Left cardiac atrium (tissue), 4 donors: ENCODE measurements around the gene BCL11B. TPM values are rescaled to one million over a fixed set of nuclear protein-coding genes. Genes with fewer than 3 reads are reported as not detected.
"Not testable (repeated sequence)": the region's sequence is repeated elsewhere in the genome, so short reads cannot be mapped to it uniquely, and the experiment has no call there.

ENCODE experiments used
- ATAC-seq, 2 donors: fragments of 200-7000 bp; cut with Tn5 transposase; one replicate each; pipeline ENCODE4 v1.9.1; 2020; ENCODE audit warnings: mild to moderate bottlenecking in 2 of 2, moderate library complexity in 2 of 2
- DNase-seq: peaks from one replicate; pipeline ENCODE4 v3.0.0-alpha.2; 2020
- intact Hi-C, 2 donors: fragments of 100-400 bp; cut with DNase I; formaldehyde crosslinking; loops; one replicate each; pipeline versions ENCODE4 v1.14.1 to v1.15.1; 2022 to 2023
- total RNA-seq, 2 donors: library from RNA; stranded (reverse); fragmentation: NEBNext Ultra II Directional; extraction: Animal tissue kit (Norgen Biotek cat#: 25700); gene quantifications; one replicate each; pipeline ENCODE4 v1.2.1, GENCODE V29; 2021
- donor health status: DM: no; HTN: yes; CAD: no.
- donor health status: DM: no; HTN: yes; CAD: no; lungs with severe emphysema.
- donor health status: DM: yes; HTN: yes; CAD: no.
- donor health status: Dilated cardiomyopathy.

The BCL11B gene
- total RNA-seq, 2 donors from 2014 or later = 0.29 to 0.59 TPM

DNA sequence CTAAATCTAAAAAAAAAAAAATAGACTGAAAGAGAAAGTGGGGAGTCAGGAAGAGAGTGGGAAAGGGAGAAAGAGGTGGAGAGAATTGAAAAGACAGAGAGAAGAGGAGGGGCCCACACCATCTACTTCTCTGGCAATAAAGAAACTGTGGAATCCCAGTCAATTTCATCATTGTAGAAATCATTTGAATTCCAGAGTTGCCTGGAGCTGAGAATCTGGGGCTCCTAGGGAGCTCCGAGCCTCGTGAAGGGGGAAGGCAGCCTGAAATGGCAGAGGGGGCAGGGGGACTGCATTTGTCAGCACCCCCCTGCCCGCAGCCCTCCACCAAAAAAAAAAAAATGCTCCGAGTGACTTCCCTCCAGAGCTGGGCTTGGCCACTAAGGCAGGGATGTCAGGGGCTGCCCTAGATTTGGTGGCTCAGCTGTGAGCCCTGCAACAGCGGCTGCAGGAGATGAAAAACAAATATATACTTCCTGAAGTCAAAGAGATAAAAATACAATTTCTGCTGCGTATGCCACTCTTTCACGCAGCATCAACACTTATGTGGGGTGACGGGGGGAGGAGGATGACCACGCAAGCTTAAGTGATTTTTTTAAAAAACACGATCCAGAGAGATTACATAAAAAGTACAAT lies 80.5 kb downstream of the BCL11B start:
- ATAC-seq (peak; percentile 13 to 32), DNase-seq (no peak)
- intact Hi-C loops = no loop called here

DNA sequence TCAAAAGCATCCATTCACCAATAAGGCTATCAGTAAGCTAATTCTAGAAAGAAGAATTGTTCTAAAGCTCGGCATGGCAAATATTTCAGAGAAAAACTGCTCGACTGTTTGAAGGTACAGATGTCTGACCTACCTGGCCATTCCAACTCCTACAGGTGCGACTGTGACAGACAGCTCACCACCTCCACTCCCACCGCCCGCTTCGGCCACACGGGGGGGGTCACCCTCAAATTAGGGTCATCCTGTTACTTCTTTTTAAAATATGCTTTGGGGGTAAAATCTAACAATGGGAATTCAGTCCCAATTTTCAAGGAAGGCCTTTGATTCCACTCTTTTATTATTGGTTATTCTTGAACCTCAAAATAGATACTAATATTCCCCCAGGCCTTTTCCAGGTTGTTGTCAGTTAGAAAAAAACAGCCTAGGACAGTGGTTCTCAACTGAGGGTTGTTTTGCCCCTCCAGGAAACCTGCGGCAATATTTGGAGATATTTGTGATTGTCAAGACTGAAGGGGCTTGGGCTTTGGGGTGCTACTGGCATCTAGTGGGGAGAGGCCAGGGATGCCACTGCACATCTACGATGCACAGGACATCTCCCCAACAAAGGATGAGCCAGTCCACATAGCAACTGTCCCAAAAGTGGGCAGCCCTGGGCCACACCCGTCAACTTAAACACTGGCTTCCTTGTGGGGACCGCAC lies 81.2 kb downstream of the BCL11B start:
- no peak for ATAC-seq
- no peak for DNase-seq
- intact Hi-C loops = no loop called here

DNA sequence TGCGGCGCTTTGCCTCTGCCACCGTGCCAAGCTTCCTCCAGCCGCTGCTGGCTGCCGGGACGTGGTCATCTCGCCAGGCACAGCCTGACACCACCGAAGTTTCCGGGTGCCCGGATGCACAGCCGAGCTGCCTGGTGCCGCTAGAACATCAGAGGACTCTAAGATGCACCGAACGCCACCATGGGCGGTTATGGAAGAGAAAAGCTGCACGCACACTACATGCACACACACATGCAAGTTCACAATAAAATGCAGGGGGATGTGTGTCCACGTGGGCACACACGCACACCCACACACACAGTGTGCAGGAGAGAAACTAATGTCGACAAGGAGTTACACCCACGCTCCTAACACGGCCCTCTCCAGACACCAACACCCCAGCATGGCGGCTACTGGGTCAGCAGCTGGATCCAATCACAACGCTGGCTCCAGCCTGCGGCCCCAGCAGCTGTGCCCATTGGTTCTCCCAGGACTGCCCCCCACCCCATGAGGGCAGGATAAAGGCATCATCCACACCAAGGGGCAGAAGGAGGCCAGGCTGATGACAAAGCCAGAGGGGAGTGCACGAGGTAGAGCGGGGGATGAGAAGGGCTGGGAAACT lies 82.7 kb downstream of the BCL11B start:
- intact Hi-C loops = no loop called here
- DNase-seq (no peak), ATAC-seq (no peak)

DNA sequence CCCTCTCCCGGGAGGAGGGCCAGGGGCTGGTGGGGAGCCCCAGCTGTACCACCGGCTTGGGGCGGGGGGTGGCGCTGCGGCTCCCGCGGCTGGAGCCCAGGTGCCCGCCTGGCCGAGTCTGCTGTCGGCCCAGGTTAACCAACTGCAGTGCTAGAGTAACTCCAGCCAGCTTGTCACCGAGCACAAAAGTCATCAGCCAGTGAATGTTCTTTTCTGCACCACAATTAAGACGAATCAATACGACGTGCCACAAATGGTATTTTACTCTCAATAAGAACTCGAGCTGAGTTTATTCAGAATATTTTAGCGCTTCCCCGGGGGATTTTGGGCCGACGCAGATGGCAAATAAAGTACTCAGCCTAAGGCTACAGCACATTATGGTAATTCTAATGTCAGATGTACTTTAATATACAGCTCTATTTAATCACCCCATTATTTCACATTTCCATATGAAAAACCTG lies 83.2 kb downstream of the BCL11B start:
- DNase-seq = no peak
- no peak for ATAC-seq
- intact Hi-C loops = no loop called here

DNA sequence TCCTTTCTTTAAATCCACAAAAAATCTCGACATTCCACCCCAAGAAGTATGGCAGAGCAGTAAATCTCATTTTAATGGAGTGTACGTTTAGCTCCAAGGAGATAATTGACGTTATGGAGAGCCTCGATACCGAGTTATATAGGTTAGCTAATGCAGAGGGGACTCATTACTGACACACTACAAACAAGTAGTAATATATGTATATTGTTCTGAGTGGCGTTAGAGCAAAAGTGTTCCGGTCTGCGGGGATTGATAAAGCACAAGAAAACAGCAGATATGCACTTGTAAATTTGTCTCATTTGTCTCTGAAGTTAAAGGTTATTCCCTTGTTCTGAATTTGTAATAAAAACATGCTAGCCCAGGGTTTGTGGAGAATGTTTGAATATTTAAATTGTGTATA lies 84.1 kb downstream of the BCL11B start:
- no peak for DNase-seq
- ATAC-seq = no peak
- intact Hi-C loops = no loop called here

DNA sequence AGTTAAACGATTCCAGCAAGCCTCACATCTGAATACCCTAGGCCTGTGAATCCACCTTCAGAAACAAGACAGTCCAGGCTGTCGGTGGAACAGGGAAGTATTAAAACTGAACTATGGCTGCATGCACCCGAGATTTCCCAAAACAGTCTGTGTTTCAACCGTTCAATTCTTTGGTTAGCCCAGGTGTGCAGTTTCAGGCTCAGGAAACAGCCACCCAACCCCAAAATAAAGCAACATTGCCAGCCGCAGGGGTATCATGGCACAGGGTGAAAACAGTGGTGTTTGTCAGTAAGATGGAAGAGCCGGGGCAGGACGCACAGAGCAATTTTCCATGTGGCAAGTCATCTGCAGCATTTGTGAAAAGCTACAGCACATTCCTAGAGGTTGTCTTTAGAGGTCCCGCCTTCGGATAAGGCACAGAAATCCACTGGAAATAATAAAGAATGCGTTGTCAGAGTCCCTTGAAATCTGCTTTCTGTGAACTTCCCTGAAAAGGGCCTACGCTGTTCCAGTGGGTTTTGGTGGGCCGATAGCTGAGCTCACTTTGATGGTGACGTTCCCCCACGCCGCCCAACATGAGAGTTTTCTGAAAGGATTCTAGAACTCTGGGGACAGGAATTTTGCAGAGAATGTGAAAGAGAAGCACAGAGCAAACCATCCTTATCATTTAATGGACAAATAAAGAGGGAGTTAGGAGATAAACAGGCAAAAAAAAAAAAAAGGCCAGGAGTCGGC lies 84.9 kb downstream of the BCL11B start:
- DNase-seq (no peak), ATAC-seq (no peak)
- intact Hi-C loops = no loop called here

DNA sequence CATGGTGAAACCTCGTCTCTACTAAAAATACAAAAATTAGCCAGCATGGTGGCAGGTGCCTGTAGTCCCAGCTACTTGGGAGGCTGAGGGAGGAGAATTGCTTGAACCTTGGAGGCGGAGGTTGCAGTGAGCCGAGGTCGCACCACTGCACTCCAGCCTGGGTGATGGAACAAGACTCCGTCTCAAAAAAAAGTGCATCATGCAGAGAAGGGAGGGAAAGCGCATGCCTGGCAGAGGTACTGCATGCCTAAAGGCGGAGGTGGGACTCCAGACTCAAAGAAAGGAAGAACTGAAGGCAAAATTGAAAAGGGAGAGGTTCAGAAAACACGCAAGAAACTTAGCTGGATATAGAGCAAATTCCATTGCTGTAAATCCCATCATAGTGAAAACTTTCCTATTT lies 85.7 kb downstream of the BCL11B start:
- ATAC-seq, intact Hi-C loops, DNase-seq: not testable (repeated sequence)

DNA sequence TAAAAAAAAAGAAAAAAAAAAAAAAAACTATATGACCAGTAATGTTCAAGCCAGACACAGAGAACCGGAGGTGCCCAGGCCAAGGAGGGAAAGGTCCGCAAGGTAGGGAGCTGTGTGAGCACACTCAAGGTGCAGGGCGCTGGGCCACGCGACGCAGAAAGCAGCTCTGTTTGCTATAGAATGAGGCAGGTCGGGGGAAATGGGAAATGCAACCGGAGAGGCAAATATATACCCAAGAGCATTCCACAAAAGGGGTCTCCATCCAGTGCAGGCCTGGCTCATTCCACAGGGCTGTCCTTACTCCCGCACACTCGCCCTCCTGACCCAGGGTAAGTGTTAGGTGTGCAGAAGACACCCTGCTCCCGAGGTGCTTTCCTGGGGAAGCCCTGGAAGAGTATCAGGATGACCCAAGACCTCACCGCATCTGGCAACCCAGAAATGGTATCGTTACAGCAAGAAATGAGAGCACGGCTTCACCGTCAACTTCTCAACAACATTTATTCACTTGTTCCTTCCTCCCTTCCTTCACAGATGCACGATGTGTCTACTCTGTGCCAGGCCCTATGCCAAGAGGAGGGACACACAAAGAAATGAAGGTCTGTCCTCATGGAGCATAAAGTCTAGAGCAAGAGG lies 86.4 kb downstream of the BCL11B start:
- intact Hi-C loops = no loop called here
- DNase-seq (no peak), ATAC-seq (no peak)

DNA sequence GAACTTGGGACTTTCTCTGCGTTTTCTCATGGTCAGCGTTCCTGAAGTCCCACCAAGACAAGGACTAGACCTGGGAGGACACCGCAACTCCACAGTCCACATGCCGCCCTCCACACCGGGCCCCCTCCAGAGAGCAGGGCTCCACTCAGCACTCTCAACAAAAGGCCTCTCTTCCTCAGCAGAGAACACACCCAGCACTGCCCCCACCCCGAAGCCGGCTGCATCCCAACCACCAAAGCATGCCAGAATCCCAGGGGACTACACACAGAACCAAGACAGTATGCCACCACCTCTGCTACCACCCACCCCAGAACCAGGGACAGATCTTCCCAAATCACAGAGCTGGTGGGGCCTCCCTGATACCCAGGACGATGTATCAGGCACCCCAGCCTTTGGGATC lies 88.3 kb downstream of the BCL11B start:
- DNase-seq = no peak
- intact Hi-C loops = no loop called here
- ATAC-seq = no peak

DNA sequence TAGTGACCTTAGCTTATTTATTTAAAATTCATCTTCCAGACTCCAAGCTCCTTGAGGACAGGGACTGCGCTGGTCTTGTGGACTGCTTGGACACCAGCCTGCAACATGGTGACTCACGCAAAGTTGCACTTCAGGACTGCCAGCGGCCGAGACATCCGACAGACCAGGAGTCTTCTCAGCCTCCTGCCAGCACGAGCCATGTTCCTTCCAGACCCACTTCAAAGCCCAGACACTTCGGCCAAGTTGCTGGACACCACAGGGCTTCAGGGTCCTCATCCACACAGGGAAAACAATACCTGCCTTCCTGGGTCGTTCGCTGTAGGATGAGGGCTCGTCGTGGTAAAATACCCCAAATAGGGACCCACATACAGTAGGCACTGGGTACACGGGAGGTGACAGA lies 88.7 kb downstream of the BCL11B start:
- ATAC-seq = no peak
- intact Hi-C loops = no loop called here
- DNase-seq = no peak

DNA sequence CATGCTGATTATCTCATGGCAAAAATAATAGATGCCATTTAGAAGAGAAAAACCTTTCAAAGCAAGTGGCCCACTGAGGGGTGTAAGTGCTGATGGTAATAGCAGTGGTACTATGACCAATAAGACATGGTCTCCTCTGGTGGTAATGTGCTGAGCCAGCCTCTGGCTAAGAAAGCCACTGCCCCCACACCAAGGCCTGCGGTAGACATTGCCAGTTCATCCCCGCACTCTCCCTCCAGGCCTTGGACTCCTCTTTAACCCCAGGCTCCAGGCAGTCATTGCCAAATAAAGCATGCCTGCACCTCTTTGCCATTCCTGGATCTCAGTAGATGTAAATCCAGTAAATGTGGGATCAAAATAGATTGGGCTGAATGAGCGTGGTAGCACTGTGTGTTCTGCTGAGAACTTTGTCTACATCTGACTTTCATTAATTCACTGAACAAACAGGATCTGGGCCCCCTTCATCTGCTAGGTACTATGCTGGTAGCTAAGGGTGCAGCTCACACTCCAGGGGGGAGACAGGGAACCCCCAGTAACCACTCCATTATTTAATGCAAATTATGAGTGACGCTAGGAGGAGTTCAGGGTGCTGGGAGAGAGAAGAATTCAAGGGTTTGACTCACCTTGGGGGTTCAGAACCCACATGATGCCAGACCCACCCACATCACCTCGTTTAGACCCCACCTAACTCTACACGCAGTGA lies 89.3 kb downstream of the BCL11B start:
- no peak for ATAC-seq
- intact Hi-C loops = no loop called here
- DNase-seq = no peak

DNA sequence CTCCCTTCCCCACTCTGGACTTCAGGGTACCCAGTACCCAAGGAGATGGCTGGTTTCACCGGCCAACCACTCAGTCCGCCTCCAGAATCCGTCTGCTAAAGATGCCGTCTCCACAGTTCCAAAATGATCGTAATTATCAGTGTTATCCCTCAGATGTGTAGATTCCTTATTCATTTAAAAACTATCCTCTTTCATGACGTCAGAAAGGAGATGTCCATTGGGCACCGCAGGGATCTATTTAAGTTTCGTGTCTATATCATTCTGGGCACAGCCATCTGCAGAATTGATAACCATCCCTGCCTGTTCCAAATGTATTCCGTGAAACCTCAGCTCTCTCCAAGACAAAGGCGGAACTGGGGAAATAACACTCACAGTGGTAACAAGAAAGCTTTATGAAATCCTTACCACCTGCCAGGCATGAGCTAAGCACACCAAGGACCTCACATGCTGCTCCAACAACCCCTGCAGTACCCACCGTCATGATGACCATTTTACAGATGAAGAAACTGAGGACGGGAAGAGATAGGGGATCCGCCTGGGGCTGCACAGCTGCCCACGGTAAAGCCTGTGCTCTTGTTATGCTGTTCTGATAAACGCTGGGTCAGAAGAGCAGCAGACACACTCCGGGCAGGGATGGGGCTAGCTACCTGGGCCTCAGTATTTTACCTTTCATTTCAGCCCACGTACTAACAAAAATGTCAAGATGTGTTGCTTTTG lies 90.0 kb downstream of the BCL11B start:
- intact Hi-C loops = no loop called here
- DNase-seq = no peak
- no peak for ATAC-seq

DNA sequence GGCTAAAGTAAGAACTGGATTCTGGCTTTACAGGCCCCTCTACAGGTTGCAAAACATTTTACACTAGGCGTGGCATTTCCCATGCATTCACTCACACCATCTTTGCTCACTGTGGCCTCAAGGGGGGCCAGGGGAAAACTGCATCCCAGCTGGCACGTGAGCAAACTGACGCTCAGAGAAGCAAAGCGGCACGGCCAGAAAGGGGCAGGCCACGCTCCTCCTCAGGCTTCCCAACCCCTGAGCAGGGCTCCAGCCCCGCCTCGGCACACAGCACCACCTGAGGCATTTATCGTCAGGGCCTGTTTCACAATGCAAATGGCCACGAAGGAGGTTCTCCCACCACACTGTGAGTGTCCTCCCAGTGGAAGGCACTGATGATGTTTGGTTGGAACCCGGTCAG lies 90.8 kb downstream of the BCL11B start:
- DNase-seq (no peak), ATAC-seq (no peak)
- intact Hi-C loops = no loop called here

DNA sequence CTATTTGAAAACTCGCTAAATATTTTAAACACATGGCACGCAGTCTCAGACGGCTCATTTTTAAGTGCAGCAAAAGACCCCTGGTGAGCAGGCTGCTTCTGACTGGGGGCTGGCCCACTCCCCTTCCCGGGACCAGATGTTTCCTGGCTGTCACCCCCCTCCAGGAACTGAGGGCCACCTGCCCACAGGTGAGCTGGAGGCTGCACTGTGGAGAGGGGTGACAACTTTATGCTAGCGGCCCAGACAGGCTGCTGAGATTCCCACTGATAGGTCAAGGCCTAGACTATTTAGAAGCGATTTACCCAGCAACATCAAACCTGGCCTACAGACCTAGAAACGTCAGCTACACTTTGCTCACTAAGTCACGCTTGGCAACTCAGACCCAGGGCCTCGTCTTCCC lies 92.1 kb downstream of the BCL11B start:
- DNase-seq = no peak
- intact Hi-C loops = no loop called here
- no peak for ATAC-seq

DNA sequence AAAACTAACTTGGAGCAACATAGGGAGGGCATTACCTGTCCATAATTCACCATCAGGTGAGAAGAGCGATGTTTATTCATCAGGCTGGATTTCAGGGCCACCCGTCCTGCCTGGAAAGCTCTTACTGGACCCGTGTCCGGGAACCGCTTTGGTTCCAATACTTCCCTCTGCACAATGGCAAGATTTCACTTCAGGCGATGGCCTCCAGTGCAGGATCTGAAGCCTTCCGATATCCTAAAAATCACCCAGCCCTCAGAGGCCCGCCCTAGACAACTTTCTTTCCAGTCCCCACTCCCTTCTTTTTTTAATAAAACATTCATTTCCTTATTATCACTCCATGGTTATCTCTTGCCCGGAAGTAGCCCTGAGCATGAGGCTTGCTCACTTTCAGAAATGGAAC lies 92.5 kb downstream of the BCL11B start:
- intact Hi-C loops = no loop called here
- no peak for DNase-seq
- no peak for ATAC-seq

DNA sequence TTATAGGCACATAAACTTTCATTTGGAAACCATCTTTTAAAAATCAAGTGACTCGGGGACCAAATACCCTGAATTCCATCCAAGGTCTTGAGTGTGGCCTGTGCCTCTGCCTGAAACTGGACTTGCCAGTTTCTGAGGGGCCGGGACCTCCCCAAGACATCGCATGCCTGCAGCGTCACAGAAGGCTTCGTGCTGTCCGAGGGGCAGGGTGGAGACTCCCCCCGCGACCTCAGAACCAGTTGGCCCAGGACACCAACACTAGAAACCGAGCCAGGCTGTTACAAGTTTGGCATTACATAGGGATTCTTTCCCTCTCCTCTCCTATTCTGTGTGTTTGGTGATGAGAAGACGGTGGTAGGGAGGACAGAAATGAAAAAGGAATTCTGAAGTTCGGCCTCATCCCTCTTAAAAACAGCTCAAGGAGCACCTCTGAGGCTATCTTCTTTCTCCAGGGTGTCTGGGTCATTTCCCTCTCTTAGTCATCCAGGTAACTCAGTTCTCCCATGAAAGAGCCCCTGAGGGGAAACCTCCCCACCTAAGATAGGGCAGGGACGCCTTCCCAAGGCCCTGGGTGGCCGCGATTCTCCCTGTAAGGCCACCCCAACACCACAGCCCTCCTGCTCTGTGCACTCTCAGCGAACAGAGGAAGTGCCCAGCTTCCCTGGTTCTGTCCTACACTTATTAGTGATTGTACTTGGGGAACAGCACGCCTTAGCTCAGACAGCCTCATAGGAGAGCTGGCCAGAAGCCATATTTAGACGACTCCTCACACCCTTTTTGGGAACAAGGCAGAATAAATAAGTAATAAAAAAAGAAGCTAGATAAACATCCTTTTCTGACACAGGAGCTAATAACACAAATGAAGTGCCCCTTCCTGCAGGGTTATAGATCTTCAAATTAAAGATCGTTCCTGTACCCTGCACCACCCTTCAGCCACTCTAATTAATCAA lies 93.8 kb downstream of the BCL11B start:
- intact Hi-C loops = no loop called here

DNA sequence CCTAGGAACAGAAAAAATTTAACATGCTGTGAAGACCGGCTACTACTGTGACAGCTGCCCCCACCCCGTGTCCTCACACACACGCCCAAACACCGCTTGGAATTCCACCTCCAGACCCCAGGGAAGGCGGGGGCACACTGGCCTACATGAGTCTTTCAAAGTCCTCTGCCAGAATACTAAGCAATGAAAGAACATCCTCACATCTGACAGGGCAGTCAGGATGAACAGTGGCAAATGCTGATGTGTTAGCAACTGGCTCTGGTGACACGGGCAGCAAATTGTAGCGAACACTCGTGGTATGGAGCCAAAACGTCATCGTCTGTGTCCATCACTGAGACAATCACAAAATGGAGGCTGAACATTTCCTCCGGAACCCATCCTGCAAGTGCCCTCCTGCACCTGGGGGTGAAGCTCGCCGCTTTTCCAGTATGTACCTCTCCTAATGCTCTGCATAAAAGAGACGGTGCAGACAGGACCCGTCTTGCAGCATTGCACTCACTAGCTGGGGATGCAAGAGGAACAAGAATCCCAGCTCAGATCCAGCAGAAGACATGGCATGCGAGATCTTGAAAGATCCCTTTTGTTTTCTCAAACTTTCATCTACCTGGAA lies 94.8 kb downstream of the BCL11B start:
- intact Hi-C loops = no loop called here
- no peak for ATAC-seq

More for the DNA sequence above, 93.8 kb downstream of the BCL11B start:
- DNase-seq (no peak), ATAC-seq (no peak)

More for the DNA sequence above, 94.8 kb downstream of the BCL11B start:
- DNase-seq = no peak
